Measurements from ENCODE around the gene CCNF.

Gene CCNF

DNA sequence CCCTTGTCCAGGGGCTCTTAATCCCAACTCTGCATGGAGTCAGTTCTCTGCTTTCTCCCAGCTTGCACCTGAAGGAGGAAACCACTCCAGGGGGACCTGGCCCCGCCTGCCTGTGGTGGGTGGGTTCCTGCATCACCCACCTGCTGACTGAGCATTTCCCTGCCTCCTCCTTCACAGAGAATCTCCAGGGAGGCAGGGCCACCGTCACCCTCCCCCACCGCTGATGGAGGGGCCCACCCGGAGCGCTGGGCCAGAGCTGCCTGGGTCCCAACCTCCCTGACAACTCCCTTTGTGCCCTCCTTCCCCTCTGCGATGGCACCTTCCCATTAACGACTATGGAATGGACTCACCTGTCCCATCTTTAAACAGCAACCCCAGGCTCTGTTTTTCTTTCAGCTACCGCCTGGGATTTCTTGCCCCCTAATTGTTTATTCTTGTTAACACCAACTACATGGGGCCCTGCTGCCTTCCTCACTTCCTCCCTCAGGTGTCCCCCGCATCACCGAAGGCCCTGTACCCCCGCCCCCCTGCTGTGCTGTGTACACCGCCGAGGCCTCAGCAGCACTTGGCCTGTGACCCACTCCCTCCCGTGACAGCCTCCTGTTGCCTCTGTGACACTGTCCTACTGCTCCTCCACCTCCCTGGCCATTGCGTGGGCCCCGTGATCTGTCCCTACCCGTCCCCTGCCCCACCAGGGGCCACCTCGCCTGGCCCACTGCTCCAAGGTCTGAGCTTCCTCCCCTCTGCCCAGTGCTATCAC lies 29.8 kb downstream of the CCNF start:
- peak overlapping the region; percentile 16 for H3K27ac ChIP-seq
- no peaks in the 10 kb centered on the region for H3K27me3 ChIP-seq (ENCODE audit: control insufficient read depth, insufficient read depth, low read length)
- peak overlapping the region; percentile 82 for H3K4me2 ChIP-seq (ENCODE audit: low read length)
- no peak overlapping the region for H3K9ac ChIP-seq
- H3K4me3 ChIP-seq (ENCODE audit: low read depth, low read length), result peak overlapping the region; percentile 72
- H3K79me2 ChIP-seq, result no peaks in the 10 kb centered on the region
- H3K36me3 ChIP-seq (ENCODE audit: control insufficient read depth, insufficient read depth, low read length), result no peaks in the 10 kb centered on the region
- TF ChIP-seq, protein P1, sequence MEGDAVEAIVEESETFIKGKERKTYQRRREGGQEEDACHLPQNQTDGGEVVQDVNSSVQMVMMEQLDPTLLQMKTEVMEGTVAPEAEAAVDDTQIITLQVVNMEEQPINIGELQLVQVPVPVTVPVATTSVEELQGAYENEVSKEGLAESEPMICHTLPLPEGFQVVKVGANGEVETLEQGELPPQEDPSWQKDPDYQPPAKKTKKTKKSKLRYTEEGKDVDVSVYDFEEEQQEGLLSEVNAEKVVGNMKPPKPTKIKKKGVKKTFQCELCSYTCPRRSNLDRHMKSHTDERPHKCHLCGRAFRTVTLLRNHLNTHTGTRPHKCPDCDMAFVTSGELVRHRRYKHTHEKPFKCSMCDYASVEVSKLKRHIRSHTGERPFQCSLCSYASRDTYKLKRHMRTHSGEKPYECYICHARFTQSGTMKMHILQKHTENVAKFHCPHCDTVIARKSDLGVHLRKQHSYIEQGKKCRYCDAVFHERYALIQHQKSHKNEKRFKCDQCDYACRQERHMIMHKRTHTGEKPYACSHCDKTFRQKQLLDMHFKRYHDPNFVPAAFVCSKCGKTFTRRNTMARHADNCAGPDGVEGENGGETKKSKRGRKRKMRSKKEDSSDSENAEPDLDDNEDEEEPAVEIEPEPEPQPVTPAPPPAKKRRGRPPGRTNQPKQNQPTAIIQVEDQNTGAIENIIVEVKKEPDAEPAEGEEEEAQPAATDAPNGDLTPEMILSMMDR (IDR thresholded peaks at IDR 0.05), result no peak
- H2AFZ ChIP-seq, result peak overlapping the region; percentile 98
- H3K9me3 ChIP-seq (ENCODE audit: control insufficient read depth, low read length), result no peaks in the 10 kb centered on the region
- peaks cover 9% of the 10 kb centered on the region for H3K4me1 ChIP-seq

DNA sequence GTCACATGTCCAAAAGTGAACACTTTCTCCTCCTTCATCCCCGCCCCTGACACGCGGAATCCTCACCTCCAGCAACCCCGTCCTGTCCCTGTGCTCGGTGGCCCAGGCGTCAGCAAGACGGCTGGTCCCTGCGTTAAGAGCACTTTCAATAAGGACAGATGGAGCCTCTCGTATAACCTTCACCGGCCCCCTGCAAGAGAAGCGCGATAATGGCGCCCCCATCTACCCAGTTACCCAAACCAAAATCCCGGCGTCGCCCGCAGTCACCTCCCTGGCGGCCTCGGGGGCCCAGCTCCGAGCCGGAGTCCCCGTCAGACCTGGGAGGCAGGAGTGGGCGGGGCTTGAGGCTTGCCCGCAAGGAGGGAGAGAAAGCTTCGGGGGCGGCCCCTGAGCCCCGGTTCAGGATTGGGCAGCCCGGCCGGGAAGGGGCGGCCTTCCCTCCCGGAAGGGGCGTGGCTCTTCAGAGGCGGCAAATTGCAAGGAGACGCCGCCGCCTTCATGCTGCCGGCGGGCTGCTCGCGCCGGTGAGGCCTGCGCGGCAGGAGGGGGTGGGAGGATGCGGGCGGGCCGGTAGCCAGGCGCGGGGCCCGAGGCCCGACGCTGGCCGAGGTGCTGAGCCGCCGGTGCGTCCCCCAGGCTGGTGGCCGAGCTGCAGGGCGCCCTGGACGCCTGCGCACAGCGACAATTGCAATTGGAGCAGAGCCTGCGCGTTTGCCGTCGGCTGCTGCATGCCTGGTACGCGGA lies 30.6 kb downstream of the CCNF start, which contains the start of gene TEDC2:
Gene TEDC2 (plus strand): TSS at position 463 of the 744 bp plus-strand sequence. CDS start 36 bp downstream, at position 499.
- H2AFZ ChIP-seq, result peak within 1 kb of the TSS; percentile 98
- H3K9ac ChIP-seq, result no peak within 1 kb of the TSS
- H3K4me3 ChIP-seq (ENCODE audit: low read depth, low read length), result peak within 1 kb of the TSS; percentile 72
- H3K79me2 ChIP-seq, result no peaks in the 10 kb centered on the region
- H3K9me3 ChIP-seq (ENCODE audit: control insufficient read depth, low read length), result no peaks in the 10 kb centered on the region
- no peaks in the 10 kb centered on the region for H3K36me3 ChIP-seq (ENCODE audit: control insufficient read depth, insufficient read depth, low read length)
- H3K27me3 ChIP-seq (ENCODE audit: control insufficient read depth, insufficient read depth, low read length), result no peaks in the 10 kb centered on the region
- peak within 1 kb of the TSS; percentile 82 for H3K4me2 ChIP-seq (ENCODE audit: low read length)
- peak within 1 kb of the TSS; percentile 16 for H3K27ac ChIP-seq
- TF ChIP-seq, protein P1 (IDR thresholded peaks at IDR 0.05), result no peak
- peaks cover 9% of the 10 kb centered on the region for H3K4me1 ChIP-seq

DNA sequence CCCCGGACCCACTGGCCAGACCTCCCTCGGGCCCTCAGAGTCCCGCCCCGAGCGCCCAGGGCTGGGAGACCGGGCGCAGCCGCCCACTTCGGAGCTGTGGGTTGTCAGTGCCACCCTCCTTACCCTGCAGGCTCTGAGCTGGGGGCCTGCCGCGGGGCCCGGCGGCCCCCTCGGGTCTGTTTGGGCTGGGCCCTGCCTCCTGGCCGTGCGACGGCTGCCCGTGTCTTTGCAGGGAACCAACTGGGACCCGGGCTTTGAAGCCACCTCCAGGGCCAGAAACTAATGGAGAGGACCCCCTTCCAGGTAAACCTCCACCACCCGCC lies 31.1 kb downstream of the CCNF start:
- H3K4me2 ChIP-seq (ENCODE audit: low read length), result peak overlapping the region; percentile 82
- peaks cover 9% of the 10 kb centered on the region for H3K4me1 ChIP-seq
- TF ChIP-seq, protein P1 (IDR thresholded peaks at IDR 0.05), result no peak
- H3K27me3 ChIP-seq (ENCODE audit: control insufficient read depth, insufficient read depth, low read length), result no peaks in the 10 kb centered on the region
- H3K9me3 ChIP-seq (ENCODE audit: control insufficient read depth, low read length), result no peaks in the 10 kb centered on the region
- no peak overlapping the region for H3K9ac ChIP-seq
- H3K36me3 ChIP-seq (ENCODE audit: control insufficient read depth, insufficient read depth, low read length), result no peaks in the 10 kb centered on the region
- peak overlapping the region; percentile 72 for H3K4me3 ChIP-seq (ENCODE audit: low read depth, low read length)
- no peak overlapping the region for H3K27ac ChIP-seq
- H2AFZ ChIP-seq, result peak overlapping the region; percentile 98
- H3K79me2 ChIP-seq, result no peaks in the 10 kb centered on the region

DNA sequence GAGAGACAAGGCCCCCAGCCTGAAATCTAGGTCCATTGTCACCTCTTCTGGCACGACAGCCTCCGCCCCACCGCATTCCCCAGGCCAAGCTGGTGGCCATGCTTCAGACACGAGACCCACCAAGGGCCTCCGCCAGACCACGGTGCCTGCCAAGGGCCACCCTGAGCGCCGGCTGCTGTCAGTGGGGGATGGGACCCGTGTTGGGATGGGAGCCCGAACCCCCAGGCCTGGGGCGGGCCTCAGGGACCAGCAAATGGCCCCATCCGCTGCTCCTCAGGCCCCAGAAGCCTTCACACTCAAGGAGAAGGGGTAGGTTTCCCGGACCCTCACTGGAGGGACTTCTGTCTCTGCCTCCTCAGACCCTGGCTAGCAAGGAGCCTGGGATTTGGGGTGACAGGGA lies 31.7 kb downstream of the CCNF start:
- Histone ChIP-seq H3K4me1 (peaks cover 9% of the 10 kb centered on the region), H3K27me3 (ENCODE audit: control insufficient read depth, insufficient read depth, low read length) (no peaks in the 10 kb centered on the region), H3K4me3 (ENCODE audit: low read depth, low read length) (no peak overlapping the region), H3K36me3 (ENCODE audit: control insufficient read depth, insufficient read depth, low read length) (no peaks in the 10 kb centered on the region), H3K9ac (no peak overlapping the region), H3K4me2 (ENCODE audit: low read length) (no peak overlapping the region), H3K79me2 (no peaks in the 10 kb centered on the region), H2AFZ (no peak overlapping the region), H3K9me3 (ENCODE audit: control insufficient read depth, low read length) (no peaks in the 10 kb centered on the region), H3K27ac (no peak overlapping the region)
- TF ChIP-seq, protein P1 (IDR thresholded peaks at IDR 0.05), result no peak
